Lung microvascular endothelial cell (primary cell): Measurements from ENCODE around the gene TMEM203. TPM values are rescaled to one million over a fixed set of nuclear protein-coding genes. Genes with fewer than 3 reads are reported as not detected.
"Not testable (repeated sequence)": the region's sequence is repeated elsewhere in the genome, so short reads cannot be mapped to it uniquely, and the experiment has no call there.

ENCODE experiments used
- DNase-seq, 2 donors: peaks; one replicate each; pipeline versions ENCODE4 v3.0.0 to v3.0.0-alpha.2; 2010; ENCODE audit warnings: low read depth in 2 of 2
- total RNA-seq: library from RNA; depleted of rRNA; stranded (reverse); fragments of >200 nt; gene quantifications from 2 replicates; pipeline ENCODE4 v1.2.1, GENCODE V29; 2014

Gene TMEM203
- total RNA-seq, 1 donor from 2014 or later, result 26.0 TPM

DNA sequence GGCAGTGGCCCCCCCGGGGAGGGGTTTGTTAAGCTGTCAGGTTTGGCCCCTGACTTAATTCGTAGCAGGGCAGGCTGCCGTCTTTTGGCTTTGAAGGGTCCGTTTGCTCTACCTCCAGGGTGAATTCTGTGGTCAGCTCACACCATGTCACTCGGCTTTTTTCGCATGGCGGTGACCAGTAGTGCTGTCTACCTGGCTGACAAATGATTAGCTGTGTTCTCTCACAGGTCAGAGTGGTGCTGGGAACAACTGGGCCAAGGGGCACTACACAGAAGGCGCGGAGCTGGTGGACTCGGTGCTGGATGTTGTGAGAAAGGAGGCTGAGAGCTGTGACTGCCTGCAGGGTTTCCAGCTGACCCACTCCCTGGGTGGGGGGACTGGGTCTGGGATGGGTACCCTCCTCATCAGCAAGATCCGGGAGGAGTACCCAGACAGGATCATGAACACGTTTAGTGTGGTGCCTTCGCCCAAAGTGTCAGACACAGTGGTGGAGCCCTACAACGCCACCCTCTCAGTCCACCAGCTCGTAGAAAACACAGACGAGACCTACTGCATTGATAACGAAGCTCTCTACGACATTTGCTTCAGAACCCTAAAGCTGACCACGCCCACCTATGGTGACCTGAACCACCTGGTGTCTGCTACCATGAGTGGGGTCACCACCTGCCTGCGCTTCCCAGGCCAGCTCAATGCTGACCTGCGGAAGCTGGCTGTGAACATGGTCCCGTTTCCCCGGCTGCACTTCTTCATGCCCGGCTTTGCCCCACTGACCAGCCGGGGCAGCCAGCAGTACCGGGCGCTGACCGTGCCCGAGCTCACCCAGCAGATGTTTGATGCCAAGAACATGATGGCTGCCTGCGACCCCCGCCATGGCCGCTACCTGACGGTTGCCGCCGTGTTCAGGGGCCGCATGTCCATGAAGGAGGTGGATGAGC, 37.1 kb upstream of the TMEM203 start:
- DNase-seq, result peak in 1 of 2 donors; percentile 32

DNA sequence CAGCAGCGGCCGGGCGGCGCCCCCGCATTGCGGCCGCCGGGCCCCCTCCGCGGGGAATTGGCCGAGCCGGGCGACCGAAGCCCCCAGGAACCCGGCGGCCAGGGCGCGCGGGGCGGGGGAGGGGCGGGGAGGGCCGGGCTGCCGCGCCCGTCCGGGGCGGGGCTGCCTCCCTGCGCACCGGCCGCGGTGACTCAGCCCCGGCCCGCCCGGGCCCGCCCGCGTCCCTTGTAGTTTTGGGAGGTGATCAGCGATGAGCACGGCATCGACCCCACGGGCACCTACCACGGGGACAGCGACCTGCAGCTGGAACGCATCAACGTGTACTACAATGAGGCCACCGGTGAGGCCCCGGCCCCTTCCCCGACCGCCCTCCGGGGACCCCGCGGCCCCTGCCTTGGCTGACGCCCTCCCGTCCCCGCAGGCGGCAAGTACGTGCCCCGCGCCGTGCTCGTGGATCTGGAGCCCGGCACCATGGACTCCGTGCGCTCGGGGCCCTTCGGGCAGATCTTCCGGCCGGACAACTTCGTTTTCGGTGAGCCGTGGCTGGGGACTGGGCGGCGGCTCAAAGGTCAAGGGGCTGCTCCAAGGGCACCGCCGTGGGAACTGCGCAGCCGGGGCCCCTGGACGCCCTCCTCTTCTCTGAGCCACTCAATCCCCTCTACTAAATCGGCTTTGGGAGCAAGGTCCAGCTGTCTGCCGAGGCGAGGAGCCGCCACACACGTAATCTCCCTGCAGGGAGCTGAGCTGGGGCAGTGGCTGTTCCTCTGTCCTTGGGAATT, 36.2 kb upstream of the TMEM203 start:
- DNase-seq, result peak; percentile 51 to 53

DNA sequence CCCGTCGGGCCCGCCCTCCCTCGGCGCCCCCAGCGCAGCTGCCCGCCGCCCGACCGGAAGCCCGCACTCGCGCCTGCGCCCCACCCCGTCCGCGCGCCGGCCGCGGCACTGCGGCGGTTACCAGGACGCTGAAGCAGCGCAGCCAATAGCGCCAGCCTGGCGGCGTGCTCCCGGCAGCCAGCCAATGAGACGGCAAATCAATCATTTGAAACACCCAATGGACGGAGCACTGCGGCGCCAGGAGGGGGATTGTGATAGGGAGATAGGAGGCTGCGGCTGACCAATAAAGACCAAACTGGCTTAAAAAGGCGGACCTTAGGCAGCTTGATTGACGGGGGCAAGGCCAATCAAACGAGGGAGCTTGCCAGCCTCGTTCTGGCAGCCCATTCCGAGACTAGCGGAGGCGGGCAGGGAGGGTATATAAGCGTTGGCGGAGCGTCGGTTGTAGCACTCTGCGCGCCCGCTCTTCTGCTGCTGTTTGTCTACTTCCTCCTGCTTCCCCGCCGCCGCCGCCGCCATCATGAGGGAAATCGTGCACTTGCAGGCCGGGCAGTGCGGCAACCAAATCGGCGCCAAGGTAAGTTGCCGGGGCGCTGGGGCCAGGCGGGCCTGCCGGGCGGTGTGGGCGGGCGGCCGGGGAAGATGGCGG, 35.5 kb upstream of the TMEM203 start, which contains the start of gene TUBB4B:
Gene TUBB4B, plus strand, starts transcription at position 447 of the 649 bp plus-strand sequence. Its CDS starts 74 bp downstream, at position 521.
- peak; percentile 100 for DNase-seq

DNA sequence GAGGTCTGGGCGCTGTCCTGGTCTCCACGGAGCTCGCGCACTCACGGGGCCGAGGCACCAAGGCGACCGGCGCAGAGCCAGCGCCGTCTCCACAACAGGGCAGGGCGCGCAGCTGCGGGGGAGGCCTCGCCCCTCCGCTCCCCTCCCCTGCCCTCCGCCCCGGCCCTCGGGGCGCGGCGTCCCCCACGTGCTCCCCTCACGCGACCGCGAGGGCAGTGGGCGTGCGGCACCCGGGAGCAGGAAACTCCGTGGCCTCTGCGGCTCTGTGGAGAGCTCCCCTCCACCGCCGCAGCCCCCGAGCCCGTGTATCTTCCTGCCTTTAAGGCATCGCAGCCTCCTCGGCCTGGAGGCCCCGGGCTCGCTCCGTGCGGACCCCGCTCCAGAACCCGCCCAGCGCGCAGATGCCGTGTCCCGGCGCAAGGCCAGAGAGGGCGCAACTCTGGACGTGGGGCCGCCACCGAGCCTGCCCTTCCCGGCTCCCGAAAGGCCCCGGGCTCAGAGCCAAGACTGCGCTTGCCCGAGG, 34.9 kb upstream of the TMEM203 start:
- DNase-seq, result peak; percentile 82 to 84

DNA sequence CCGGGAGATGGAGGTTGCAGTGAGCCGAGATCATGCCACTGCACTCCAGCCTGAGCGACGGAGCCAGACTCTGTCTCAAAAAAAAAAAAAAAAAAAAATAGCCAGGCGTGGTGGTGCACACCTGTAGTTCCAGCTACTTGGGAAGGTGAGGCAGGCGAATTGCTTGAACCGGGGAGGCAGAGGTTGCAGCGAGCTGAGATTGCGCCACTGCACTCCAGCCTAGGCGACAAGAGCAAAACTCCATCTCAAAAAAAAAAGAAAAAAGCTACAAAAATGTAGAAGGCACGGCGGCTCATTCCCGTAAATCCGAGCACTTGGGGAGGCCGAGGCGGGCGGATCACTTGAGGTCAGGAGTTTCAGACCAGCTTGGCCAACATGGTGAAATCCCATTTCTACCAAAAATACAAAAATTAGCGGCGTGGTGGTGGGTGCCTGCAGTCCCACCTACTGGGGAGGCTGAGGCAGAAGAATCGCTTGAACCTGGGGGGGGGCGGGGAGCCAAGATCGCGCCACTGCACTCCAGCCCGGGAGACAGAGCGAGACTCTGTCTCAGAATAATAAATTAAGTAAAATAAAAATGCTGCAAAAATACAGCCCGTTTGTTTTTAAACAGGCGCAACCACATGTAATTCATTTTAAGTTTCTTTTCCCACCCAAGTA, 34.2 kb upstream of the TMEM203 start:
- DNase-seq, result not testable (repeated sequence)

DNA sequence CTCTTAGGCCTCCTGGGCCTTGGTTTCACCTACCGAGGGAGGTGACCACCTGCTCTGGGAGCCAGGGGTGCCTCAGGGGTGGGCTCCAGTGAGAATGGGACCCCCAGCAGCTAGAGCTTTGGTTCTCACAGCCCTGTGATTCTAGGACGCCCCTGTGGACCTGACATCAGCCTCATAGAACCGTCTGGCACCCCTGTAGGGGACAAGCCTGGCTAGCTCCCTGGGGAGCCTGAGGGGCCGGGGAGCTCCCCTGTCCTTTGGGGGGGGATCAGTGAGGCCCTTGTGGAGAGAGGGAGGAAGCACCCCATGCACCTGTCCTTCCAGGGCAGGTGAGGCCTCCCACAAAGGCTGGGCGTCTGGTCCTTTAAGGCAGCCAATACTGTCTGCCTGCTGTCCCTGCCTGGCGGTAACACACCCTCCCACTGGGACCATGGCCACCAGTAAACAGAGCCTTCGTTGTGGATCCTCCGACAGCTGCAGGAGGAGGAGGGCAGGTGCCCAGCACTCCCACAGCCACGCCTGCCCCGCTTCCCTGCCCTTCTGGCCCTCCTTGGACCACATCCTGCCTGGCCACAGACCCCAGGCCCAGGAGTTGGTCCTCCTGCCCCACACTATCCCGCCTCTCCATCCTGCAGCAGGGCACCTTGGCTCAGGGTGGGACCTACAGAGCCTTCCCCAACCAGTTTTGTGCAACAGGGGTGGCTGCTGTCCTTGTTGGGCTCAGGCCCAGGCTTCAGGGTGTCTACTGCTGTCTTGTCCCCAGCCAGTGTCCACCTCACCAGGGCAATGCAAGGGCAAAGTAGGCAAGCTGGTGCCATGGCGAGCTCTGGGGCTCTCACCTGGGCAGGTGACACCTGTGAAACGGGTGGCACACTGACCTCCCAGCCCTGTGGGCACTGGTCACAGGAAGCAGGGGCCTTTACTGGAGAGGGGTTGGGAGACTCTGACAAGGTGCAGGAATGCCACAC, 32.6 kb upstream of the TMEM203 start:
- no peak for DNase-seq

DNA sequence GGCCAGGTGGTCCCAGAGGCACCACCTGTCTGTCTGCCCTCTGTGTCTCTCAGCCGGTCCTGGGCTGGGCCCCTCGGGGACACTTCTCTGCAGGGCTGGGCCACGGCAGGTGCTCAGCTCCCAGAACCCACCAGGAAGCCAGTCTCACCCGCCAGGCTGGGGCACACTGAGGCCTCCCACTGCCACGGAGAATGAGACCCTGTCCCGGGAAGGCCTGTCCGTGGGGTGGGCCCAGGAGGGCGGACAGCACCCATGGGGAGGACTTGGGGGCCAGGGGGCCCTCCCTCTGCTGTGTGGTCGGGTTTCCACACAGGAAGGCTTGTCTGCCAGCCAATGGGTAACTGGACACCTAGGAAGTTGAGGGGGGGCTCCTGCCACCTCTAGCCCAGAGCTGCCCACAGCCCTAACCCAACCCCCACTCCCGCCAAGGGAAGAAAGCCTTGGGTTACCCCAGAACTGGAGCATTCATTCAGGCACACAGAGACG, 31.5 kb upstream of the TMEM203 start:
- no peak for DNase-seq

DNA sequence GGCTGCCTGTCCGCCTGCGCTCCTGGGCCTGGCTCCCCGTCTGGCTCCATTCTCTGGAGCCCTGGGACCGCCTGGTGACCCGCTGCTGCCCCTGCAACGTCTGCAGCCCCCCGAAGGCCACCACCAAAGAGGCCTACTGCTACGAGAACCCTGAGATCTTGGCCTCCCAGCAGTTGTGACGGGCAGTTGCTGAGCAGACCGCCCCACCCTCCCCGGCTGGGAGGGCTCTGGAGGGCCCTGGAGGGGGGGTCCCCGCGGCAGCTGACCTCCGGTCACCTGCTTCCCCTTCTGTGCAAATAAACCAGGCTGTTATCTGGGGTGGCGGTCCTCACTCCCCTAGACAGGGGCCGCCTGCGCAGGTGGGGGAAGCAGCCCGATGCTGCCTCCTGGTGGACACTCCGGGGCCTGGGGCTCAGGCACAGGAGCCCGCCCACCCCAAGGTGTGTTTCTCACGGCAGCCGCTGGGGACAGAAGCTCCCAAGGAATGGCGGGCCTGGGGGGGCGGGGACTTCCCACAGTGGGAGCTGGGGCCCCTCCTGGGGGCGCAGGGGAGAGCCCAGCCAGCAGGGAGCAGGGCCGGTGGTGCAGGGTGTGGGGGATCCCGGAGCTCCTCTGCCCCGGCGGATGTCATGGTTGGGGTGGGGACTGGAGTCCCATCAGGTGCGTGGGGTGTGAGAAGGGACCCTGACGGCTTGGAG, 30.9 kb upstream of the TMEM203 start:
- peak; percentile 79 to 89 for DNase-seq

DNA sequence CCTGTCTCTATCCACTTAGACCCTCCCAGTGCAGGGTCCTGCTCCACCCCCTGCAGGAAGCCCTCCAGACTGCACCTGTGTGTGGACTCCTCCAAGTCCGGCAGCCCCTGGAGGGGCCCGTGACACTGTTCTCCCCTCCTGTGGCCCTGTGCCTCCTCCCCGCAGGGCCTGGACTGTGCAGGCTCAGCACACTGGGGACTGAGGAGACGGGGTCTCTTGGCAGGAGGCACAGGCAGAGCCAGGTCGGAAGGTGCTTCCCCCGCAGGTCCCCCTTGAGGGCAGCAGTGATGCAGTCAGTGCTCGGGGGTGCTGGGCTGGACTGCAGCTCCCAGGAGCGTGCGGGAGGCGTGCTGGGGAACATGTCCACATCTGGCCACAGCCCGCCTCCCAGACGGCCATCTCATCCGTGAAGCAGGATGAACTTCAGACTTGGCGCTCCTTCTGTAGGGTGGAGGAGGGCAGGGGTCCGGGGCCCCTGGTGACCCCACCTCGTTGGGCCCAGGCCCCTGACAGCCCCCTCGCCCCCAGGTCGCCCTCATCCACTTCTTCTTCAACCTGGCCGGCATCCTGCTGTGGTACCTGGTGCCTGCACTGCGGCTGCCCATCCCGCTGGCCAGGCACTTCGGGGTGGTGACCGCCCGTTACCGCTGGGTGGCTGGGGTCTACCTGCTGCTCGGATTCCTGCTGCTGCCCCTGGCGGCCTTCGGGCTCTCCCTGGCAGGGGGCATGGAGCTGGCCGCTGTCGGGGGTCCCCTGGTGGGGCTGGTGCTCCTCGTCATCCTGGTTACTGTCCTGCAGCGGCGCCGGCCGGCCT, 30.2 kb upstream of the TMEM203 start:
- DNase-seq, result no peak

DNA sequence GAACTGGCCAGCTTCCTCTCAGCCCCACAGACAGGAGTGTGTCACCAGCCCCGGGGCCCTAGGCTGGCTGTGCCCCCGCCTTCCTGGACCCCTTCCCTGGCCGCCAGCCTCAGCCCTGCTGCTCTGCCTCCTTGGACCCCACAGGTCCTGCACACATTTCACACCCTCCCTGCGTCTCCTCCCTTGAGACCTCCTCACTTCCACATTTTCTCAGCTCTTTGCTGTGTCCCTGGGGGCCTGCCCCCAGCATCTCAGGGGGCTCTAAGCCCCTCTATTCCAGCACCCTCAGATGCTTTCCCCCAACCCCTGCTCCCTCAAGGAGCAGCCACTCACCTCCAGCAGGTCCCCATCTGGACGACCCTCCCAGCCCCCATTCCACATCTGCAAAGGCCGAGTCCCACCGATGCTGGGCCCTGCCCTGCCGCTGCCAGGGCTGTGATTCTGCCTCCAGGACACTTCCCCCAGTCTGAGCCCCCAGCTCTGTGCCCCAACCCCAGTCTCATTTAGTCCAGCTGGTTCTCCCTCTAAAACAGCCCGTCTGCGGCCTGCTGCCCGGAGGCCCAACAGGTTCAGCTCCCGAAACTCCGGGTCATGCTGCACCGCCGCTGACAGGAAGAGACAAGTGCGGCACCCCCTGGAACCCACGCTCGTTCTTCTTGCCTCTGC, 29.4 kb upstream of the TMEM203 start:
- no peak for DNase-seq

DNA sequence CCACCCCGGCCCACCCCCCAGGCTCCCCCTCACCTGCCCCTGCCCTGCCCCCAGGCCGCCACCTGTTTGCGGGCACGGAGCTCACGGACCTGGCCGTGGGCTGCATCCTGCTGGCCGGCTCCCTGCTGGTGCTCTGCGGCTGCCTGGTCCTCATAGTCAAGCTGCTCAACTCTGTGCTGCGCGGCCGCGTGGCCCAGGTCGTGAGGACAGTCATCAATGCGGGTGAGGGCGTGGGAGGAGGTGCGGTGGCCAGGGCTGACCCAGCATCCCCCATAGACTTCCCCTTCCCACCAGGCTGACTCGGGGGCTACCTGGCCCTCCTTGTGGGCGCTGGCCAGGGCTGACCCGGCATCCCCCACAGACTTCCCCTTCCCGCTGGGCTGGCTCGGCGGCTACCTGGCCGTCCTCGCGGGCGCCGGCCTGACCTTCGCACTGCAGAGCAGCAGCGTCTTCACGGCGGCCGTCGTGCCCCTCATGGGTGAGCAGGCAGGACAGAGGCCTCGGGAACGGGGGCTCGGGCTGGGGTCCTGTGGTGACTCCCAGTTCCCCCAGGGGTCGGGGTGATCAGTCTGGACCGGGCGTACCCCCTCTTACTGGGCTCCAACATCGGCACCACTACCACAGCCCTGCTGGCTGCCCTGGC, 28.7 kb upstream of the TMEM203 start:
- no peak for DNase-seq

DNA sequence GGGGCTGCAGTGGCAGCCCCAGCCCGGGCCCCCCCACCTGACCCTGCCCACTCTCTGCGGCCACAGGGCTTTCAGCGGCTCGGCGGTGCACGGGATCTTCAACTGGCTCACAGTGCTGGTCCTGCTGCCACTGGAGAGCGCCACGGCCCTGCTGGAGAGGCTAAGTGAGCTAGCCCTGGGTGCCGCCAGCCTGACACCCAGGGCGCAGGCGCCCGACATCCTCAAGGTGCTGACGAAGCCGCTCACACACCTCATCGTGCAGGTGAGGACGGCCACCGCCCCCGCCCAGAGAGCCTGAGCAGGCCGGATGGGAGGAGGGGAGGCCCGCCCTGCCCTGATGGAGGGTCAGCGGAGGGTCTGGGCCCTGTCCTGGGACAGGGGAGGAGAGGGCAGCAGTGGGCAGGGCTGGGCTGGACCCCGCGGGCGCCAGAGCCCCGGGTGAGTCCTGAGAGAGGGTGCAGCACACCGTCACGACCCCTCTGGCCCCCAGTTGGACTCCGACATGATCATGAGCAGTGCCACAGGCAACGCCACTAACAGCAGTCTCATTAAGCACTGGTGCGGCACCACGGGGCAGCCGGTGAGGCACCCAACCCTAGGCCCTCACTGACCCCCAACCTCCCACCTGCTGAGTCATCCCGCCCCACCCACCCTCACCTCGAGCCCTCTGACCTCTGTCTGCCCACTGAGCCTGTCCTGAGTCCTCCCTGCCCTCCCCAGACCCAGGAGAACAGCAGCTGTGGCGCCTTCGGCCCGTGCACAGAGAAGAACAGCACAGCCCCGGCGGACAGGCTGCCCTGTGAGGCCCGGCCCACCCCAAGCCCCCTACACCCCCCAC, 27.9 kb upstream of the TMEM203 start:
- no peak for DNase-seq

DNA sequence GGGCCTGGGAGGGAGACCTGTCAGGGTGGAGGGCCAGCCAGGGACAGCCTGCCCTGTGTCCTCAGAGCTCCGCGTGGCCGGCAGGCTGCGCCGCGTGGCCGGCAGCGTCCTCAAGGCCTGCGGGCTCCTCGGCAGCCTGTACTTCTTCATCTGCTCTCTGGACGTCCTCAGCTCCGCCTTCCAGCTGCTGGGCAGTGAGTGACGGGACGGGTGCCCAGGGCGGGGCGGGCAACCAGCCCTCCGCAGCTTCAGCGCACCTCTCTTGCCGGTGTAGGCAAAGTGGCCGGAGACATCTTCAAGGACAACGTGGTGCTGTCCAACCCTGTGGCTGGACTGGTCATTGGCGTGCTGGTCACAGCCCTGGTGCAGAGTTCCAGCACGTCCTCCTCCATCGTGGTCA, 27.1 kb upstream of the TMEM203 start:
- DNase-seq, result no peak

DNA sequence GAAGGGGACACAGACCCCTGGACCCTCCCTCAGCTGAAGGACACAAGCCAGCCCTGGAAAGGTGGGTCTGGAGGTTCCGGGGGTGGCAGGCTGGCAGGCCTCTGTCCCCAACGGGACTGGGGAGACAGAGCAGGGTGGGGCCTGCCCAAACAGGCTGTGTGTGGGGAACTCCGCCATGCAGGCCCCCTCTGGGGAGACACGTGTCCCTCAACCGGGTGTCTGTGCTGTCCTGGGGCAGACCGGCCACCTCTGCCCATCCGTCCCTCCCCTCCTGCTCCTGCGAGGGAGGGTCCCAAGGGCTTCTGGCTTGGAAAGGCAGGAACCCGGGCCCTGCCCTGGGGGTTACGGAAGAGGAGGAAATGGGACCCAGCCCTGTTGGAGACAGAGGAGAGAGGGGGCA, 26.7 kb upstream of the TMEM203 start:
- no peak for DNase-seq

DNA sequence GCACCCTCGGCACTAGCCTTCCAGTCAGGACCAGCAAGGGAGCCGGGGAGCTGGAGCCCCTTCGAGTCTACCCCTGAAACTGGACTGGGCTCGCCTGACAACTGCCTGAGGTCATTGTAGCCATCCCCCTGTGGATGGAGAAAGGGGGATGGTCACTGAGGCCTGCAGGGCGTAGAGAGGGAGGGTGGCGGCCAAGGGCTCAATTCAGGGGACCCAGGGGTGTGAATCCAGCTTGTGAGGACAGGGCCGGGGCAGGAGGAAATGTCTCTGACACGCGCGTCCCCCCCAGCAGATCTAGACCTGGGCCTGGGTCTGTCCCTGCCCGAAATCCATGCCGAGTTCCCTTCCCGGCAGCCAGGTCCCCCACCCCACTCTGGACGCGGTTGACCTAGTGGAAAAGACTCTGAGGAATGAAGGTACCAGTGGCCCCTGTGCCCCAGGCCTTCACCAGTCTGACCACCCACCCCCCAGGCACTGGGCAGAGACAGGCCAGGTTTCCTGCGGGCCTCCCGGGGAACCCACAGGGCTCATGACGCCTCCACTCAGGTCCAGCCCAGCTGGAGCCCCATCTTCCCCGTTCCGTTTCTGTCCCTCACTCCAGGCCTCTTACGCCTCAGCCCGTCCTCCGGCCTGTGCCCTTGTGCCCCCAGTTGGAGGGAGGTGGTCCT, 26.1 kb upstream of the TMEM203 start:
- no peak for DNase-seq
